Astrocyte (in vitro differentiated cells and primary cell): Measurements from ENCODE around the gene MAK.

ENCODE experiments used
- CTCF ChIP-seq: IDR thresholded peaks from 2 replicates; pipeline ENCODE4 v1.5.1; 2011; ENCODE audit warnings: low read depth, mild to moderate bottlenecking, inconsistent platforms, low read length, moderate library complexity; ENCODE audit not compliant: insufficient read depth
- EZH2 ChIP-seq: IDR thresholded peaks from 2 replicates; pipeline ENCODE4 v1.6.1; 2012; ENCODE audit warnings: mild to moderate bottlenecking, low read length, inconsistent platforms; ENCODE audit not compliant: insufficient read depth

GRCh38 chr6:10852361-10852960 is 14.1 kb upstream of the MAK start:
- TF ChIP-seq CTCF (no peak), EZH2 (no peak)
